Amniotic stem cell (primary cell): ENCODE results near the gene UQCRH.
"Not testable (repeated sequence)": the region's sequence is repeated elsewhere in the genome, so short reads cannot be mapped to it uniquely, and the experiment has no call there.

Experiments
- DNase-seq: peaks from one replicate; lab custom pipeline; 2025; lab: John Stamatoyannopoulos, UW

Gene UQCRH

DNA sequence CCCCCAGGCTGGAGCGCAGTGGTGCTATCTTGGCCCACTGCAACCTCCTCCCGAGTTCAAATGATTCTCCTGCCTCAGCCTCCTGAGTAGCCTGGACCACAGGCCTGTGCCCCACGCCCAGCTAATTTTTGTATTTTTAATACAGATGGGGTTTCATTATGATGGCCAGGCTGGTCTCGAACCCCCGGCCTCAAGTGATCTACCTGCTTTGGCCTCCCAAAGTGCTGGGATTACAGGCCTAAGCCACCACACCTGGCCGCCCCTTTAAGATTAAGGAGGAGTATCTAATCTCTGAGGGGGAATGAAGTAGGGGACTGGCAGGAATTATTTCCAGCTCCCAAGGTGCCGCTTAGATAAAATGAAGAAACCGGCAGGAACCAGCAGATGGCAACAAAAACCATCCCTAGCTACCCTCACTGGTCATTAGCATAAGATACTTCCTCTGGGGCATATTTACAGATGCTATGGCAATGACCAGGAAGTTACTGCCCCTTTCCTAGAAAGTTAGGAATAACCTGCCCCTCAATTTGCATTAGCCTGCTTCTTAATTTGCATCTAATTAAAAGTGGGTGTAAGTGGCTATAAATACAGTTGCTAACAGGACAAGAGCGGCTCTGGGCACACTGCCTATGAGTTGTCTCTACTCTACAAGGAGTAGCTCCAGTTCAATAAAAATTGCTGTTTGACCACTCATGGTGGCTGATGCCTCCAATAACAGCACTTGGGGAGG, 30.0 kb downstream of the UQCRH start:
- DNase-seq = no peak

DNA sequence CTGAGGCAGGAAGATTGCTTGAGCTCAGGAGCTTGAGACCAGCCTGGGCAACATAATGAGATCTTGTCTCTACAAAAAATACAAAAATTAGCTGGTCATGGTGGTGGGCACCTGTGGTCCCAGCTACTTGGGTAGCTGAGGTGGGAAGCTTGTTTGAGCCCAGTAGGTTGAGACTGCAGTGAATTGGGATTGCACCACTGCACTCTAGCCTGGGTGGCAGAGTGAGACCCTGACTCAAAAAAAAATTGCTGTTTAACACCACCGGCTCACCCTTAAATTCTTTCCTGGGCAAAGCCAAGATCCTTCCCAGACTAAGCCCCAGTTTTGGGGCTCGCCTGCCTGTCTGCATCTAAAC, 30.5 kb downstream of the UQCRH start:
- no peak for DNase-seq

DNA sequence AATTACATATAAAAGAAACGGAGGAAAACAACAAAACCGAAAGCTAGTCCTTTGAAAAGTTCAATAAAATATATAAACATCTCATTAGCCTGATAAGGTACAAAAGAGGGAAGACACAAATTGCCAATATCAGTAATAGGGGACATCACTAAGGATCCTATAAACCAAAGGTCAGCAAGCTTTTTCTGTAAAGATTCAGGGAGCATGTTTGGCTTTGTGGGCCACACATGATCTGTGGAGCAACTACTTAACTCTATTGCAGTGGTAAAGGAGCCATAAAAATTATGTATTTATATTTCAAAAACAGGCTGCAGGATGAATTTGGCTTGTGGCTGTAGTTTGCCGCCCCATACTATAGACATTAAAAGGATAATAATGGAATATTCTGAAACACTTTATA, 31.6 kb downstream of the UQCRH start:
- DNase-seq = no peak

DNA sequence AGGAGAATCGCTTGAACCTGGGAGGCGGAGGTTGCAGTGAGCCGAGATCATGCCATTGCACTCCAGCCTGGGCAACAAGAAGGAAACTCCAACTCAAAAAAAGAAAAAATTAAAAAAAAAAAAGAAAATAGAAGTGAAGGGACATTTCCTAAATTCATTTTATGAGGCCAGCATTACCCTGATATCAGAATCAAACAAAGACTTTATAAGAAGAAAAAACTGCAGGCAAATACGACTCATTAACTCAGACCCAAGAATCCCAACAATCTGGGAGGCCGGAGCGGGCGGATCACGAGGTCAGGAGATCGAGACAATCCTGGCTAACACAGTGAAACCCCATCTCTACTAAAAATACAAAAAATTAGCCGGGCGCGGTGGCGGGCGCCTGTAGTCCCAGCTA, 33.9 kb downstream of the UQCRH start:
- DNase-seq = not testable (repeated sequence)

DNA sequence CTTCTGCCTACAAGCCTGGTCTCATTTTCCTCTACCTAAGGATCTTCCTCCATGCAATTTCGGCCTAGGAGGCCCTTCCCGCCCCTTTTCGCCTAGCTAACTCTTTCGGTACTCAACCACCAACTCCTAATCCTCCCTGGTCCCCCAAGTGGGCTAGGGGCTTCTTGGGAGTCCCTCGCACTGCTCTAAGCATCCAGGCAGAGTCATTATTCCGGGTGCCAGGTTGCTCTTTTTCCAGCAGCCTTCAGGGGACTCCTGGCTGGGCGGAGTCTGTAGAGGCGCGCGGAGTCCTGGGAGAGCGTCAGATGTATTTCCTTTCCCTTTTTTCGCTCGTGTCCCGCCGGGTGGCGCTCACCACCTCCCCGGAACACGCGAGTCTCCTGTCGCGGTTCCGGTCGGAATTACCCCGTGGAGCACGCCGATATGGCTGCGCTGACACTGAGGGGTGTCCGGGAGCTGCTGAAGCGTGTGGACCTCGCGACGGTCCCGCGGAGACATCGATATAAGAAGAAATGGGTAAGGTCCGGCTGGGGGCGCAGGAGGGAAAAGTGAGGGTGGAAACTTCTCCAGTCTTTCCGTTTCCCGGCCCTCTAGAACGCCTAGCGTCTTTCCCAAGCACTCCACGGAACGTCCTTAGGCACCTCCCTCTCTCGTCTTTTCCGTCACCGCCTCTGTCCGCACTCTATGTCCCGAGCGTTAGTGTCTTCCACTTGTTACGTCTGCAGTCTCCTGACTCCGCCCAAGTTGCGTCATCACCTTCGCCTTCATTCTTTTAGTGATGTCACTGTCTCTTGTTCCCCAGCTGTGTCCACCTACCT, 37.1 kb downstream of the UQCRH start, which contains the start of gene NSUN4:
TSS of gene NSUN4 (plus strand) at position 404 of the 818 bp plus-strand sequence. CDS start at position 424, 20 bp downstream.
- DNase-seq = peak; percentile 89

DNA sequence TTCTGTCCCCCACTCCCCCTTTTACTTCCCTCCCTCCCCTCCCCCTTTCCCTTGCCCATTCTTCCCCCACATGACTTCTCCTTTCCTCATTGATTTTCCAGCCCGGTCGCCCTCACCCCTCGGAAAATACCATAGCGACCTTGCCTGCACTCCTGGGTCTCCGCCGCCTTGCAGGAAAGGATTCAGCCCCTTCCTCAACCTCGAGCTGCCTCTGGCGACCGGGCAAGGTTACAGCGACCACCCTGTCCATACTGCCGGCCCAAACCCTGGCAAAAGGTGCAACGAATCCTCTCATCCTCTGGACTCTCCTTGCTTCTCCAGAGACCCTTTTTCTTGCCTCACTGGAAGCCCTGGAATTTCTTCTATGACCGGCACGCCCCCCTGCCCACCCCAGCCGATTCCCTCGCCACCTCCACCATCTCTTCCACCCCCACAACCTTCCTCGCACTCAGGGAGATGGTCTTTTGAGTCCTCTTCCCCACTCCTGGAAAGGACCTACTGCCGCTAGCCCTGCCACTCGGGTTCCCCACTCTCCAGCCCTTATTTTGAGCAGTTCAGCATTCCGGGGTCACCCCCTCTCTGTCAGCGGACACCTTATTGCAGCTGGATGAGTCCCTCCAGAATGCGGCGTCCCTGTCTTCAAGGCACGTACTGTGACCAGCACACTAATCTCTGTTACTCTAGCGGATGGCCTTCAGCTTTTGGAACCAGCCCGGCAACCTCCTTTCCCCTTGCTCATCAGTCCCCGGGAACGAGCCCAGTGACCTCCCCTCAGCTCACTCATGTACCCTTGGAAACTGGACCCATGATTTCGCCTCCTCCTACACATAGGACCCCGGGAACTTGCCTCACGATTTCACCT, 38.0 kb downstream of the UQCRH start:
- no peak for DNase-seq

DNA sequence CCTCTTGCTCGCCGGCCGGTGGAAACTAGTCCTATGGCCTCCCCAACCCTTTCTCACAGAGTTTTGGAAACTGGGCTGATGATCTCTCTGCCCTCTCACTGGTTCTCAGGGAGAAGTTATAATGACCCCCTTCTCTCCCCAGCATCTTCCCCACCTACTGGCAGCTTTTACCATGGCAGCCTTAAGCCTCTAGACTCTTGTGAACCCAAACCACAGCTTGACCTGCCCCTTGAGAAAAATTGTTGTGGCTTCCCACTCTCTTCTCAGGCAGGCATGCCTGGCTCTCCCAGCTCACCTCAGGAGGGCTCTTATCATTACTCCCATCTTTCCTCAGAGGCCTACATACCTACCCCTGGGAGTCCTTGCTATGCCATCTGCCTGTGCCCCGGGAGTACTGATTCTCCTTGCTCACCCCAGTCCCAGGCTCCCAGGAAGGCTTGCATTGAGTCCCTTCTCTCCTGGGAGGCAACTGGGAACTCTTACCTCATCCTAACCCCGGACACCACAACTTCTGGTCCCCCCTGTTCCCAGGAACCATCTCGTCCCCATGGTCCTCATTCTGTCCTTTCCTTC, 38.7 kb downstream of the UQCRH start:
- no peak for DNase-seq

DNA sequence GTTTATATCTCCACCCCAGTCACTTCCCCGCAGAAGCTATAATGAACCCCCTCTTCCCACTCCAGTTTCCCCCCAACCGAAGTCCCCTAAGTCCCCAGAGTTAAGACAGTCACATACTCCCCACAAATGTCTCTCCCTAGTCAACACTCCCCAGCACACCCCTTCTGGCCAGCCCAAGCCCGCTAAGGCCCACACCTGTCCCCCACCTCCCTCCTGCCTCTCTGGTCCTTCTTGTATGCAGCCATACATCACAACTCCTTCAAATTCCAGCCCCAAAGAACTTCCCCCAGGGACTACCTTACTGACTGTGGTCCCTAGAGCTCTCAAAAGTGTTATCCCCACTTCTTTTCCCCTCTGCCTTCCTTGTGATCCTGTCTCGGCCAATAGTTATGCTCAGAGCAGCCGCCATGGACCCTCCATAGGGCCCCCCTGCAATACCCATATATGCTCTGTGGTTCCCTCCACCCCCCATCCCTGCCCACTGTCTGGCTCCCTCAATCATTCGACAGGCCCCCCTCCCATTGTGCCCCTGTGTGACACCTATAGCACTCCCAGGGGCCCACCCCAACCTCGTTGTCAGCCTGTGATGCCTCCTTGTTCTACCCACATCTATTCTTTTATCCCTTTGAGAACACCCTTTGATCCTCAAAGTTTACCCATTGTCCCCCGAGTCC, 39.3 kb downstream of the UQCRH start:
- DNase-seq = no peak

DNA sequence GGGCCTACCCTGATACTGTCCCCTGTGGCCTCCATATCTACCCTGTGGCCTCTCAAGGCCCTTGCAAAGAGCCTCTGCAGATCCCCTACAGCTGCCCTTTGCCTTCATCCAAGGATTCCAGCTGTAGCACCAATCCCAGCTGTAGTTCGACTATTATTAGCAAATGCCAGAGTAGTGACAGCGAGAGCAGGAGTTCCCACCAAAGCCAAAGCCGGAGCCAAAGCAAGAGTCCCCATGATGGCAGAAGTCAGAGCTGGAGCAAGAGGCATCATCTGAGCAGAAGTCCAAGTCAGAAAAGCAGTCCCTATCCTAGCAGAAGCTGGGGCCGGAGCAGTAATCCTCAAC, 39.8 kb downstream of the UQCRH start:
- no peak for DNase-seq

DNA sequence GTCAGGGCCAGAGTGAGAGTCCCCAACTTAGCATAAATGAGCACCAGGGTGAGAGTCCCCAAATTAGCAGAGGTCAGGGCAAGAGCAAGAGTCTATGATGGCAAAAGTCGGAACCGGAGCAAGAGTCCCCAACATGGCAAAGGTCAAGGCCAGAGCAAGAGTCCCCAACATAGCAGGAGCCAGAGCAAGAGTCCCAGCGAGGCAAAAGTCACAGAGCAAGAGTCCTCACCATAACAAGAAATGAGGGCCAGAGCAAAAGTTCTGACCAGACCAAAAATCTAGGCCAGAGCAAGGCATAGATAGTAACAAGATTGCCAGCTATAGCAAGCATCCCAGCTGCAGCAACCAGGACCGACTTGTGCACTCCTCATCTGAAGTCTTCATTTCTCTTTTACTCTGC, 40.2 kb downstream of the UQCRH start:
- DNase-seq = no peak

DNA sequence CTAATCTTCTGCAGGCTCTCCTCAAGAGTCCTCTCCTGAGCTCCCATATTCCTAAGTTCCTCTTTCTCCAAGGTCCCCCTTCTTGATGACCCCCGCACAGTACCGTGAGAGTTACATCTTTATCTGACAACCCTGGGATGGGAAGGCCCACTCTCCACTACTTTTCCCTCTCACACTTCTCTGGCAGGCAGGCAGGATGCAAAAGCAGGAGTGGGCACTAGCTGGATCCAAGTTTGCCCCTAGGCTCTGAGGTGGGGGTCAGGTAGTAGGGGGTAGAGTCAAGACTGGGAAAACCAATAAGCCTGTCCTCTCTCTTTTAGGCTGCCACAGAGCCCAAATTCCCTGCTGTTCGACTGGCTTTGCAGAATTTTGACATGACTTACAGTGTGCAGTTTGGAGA, 41.0 kb downstream of the UQCRH start:
- no peak for DNase-seq

DNA sequence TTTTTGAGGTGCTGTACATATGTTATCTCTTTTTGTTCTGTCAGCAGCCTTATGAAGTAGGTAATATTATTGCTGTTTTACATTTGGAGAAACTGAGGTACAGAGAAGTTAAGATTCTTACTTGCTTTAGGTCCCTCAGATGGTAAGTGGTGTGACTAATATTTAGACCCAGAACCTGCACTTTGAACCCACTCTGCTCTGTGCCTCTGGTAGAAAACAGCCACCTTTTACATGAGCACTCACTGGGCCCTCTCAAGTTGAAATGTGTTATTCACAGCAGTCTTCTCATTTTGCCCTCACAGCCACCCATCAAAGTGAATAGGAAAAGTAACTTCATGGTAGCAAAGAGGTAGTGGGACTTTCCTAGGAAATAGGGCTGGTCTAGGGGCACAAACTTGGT, 41.8 kb downstream of the UQCRH start:
- DNase-seq = no peak

DNA sequence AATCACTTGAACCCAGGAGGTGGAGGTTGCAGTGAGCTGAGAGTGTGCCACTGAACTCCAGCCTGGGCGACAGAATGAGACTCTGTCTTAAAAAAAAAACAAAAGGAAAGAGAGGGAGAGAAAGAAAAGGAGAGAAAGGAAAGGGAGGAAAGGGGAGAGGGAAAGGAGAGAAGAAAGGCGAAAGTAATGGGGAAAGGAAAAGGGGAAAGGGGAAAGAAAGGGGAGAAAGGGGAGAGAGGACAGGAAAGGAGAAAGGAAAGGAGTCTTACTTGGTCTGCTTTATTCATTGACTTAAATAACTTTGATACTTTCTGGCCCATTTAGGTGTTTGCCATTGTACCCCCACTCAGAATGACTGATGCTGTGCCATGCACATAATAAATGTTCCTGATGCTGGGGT, 48.9 kb downstream of the UQCRH start:
- DNase-seq = no peak

DNA sequence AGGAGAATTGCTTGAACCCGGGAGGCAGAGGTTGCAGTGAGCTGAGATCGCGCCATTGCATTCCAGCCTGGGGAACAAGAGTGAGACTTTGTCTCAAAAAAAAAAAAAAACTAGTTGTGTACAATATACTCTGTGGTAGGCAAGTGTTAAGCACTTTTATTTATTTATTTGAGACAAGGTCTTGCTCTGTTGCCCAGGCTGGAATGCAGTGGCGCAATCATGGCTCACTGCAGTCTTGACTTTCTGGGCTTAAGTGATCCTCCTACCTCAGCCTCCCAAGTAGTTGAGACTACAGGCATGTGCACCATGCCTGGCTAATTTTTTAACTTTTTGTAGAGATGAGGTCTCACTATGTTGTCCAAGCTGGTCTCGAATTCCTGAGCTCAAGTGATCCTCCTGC, 52.4 kb downstream of the UQCRH start:
- DNase-seq = not testable (repeated sequence)

DNA sequence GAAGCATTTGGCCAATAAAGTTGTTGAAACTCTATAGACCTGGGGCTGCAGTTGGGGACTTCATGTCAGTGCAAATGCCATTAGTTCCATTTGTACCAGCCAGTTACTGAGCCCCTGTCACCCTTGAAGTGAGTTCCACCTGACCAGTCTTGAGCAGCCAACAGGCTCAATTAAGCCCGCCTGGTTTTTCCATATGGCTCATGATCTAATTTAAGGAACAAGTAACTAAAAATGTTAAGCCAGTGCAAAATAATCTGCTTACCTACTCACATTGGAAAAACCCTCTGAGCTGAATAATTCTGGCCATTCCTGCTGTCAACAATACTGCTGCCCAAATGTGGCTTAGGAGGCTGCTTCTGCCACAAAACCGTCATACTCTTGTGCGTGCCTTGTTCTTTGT, 58.7 kb downstream of the UQCRH start:
- no peak for DNase-seq

DNA sequence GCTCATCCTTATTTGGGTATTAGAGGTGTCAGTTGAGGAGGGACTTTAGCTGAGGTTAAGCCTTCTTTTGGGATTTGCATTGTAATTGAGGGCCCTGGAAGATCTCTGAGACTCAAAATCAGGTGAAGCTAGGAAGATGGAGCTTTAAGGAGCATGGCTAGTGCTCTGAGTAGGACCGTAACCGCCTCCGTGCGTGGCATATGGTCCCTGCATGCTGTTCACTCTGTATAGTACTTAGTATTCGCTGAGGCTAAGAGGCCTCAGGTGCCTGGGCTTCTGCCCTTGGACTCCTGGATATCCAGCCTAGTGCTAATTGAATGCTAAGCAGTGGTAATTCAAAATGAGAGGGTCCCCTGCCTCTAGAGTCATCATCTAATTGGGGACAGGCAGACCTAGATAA, 59.6 kb downstream of the UQCRH start:
- no peak for DNase-seq

DNA sequence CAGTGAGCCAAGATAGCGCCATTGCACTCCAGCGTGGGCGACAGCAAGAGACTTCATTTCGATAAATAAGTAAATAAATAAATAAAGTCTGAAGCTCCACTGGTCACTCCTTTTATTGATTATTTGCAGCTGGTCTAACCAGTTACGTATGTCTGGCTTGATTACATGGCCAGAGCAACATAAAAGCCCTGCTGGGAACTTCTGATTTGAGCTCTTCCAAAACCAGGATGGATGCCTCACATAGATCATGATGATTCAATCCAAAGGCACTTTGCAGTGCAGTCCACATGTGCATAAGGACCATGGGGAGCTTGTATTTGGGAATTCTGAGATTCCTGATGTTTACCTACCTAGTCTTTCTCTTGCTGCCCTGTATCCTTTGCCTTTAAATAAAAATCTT, 61.1 kb downstream of the UQCRH start:
- DNase-seq = no peak

DNA sequence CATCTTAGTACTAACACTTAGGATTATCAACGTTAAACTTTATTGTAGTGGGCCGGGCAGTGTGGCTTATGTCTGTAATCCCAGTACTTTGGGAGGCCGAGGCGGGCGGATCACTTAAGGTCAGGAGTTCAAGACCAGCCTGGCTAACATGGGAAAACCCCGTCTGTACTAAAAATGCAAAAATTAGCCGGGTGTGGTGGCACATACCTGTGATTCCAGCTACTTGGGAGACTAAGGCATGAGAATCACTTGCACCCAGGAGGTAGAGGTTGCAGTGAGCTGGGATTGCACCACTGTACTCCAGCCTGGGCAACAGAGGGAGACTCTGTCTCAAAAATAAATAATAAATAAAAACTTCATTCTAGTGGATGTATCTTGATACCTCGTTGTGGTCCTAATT, 62.3 kb downstream of the UQCRH start:
- DNase-seq = not testable (repeated sequence)
